ENCODE data around the gene CCDC116. TPM values are rescaled to one million over a fixed set of nuclear protein-coding genes. Genes with fewer than 3 reads are reported as not detected.

Gene CCDC116
- total and polyA plus RNA-seq, 10 of the 15 experiments (the other 5 are each of a cell fraction or from before 2014, with no cell fraction given), result 0.04 to 0.18 (median 0.04) TPM; not detected in 6

GRCh38 chr22:21657360-21658032 is 24.9 kb downstream of the CCDC116 start (continued):
- TF ChIP-seq REST (IDR thresholded peaks at IDR 0.05; ENCODE audit: low read depth, low read length) (no peak), KDM1A (IDR thresholded peaks at IDR 0.05; ENCODE audit: borderline replicate concordance) (no peak), SPI1 (IDR thresholded peaks at IDR 0.05; ENCODE audit: borderline replicate concordance, insufficient read depth, low read depth, low read length) (no peak), TCF3 (IDR thresholded peaks at IDR 0.05; ENCODE audit: borderline replicate concordance, insufficient read depth, low read depth, low read length) (no peak), CBX5 (IDR thresholded peaks at IDR 0.05; ENCODE audit: low read depth) (no peak), RAD21 (IDR thresholded peaks at IDR 0.05; ENCODE audit: insufficient read depth, low read depth, low read length) (no peak), CHD4 (IDR thresholded peaks at IDR 0.05) (no peak), MAX (IDR thresholded peaks at IDR 0.05; ENCODE audit: low read depth, low read length) (peak; percentile 52; the same call in 1 of the 2 replicates), KLF5 (IDR thresholded peaks at IDR 0.05; ENCODE audit: partially characterized antibody) (no peak), FOXM1 (IDR thresholded peaks at IDR 0.05; ENCODE audit: low read depth, low read length) (no peak), MYB (IDR thresholded peaks at IDR 0.05; ENCODE audit: borderline replicate concordance, low read depth, low read length) (no peak), SP1 (IDR thresholded peaks at IDR 0.05; ENCODE audit: low read depth, low read length) (no peak), BCLAF1 (IDR thresholded peaks at IDR 0.05) (no peak), WRNIP1 (IDR thresholded peaks at IDR 0.05; ENCODE audit: borderline replicate concordance, low read depth, low read length) (no peak), ZBTB33 (IDR thresholded peaks at IDR 0.05) (no peak), MTA3 (IDR thresholded peaks at IDR 0.05; ENCODE audit: borderline replicate concordance, low read length) (peak; percentile 43; the same call in 1 of the 2 replicates), EGR1 (IDR thresholded peaks at IDR 0.05; ENCODE audit: borderline replicate concordance in 1 of 2, low read depth in 2 of 2, low read length in 2 of 2) (0 out of 3 replicates have a peak, but pooled peaks of 1 of the 2 experiments have one; percentile 26), NR2C2 (IDR thresholded peaks at IDR 0.05; ENCODE audit: borderline replicate concordance, control insufficient read depth, insufficient read length, low read depth) (no peak), POLR2AphosphoS2 (IDR thresholded peaks at IDR 0.05; ENCODE audit: low read depth, low read length) (peak; percentile 62; the same call in 1 of the 2 replicates), RB1 (IDR thresholded peaks at IDR 0.05; ENCODE audit: borderline replicate concordance) (peak; percentile 43; the same call in 1 of the 2 replicates), SUZ12 (IDR thresholded peaks at IDR 0.05; ENCODE audit: unreplicated experiment) (no peak), SIN3A (IDR thresholded peaks at IDR 0.05; ENCODE audit: low read depth, low read length) (no peak)
